Measurements from ENCODE around the gene ZMYM5. TPM values are rescaled to one million over a fixed set of nuclear protein-coding genes. Genes with fewer than 3 reads are reported as not detected.

ZMYM5 gene
- total and polyA plus RNA-seq, 2 of the 13 experiments (the other 11 are each of a cell fraction or from before 2014, with no cell fraction given), result 7.8 to 9.4 TPM

DNA sequence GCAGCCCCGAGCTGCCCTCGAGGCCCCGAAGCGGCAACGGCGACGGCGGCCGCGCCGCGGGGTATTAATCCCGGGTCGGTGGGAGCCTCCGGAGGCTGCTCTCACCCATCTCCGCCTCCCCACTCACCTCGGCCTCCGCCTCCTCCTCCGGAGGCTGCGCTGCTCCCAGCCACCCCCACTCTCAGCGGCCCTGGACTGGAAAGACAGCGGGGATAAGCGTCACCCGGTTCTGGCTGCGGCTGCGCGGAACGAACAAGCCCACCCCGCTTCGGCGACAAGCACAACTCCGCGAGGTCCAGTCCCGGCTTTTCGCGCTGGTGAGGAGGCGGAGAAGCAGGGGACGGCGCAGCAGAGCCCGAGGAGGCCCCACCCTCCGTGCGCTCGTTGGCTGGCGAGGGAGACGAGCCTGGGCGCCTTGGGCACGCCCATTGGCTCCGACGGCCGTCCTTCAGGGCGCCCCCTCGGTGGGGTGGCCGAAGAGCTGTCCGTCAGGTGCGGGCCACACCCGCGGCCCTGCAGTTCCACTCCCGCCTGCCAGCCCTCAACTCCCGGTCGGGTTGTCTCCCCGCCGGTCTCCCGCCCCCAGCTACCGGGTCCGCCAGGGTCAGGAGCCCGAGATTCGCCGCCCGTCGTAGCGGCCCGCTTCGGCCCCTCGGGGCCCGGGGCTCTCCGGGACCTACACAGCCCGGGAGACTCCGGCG, at the start of gene ZMYM5 (continued):
- TF ChIP-seq ZNF83 (CRISPR knock-in tag; IDR thresholded peaks at IDR 0.05; ENCODE audit: borderline replicate concordance) (no peak), SIN3A (IDR thresholded peaks at IDR 0.05; ENCODE audit: borderline replicate concordance, low read depth, low read length) (peak; percentile 57; the same call in 1 of the 2 replicates), ZNF335 (CRISPR knock-in tag; IDR thresholded peaks at IDR 0.05) (no peak), SMYD3 (CRISPR knock-in tag; IDR thresholded peaks at IDR 0.05) (no peak), HES4 (CRISPR knock-in tag; IDR thresholded peaks at IDR 0.05; ENCODE audit: borderline replicate concordance) (peak; percentile 41; the same call in 1 of the 2 replicates), TBX2 (CRISPR knock-in tag; IDR thresholded peaks at IDR 0.05; ENCODE audit: borderline replicate concordance) (peak; percentile 80), PTBP1 (IDR thresholded peaks at IDR 0.05; ENCODE audit: low read depth, low read length, poor library complexity, severe bottlenecking) (no peak), NFRKB (IDR thresholded peaks at IDR 0.05) (no peak), HOXA5 (CRISPR knock-in tag; IDR thresholded peaks at IDR 0.05) (peak; percentile 76), PAWR (CRISPR knock-in tag; IDR thresholded peaks at IDR 0.05; ENCODE audit: borderline replicate concordance) (no peak), ISL2 (CRISPR knock-in tag; IDR thresholded peaks at IDR 0.05) (no peak), HNRNPL (IDR thresholded peaks at IDR 0.05; ENCODE audit: low read depth, low read length) (no peak), ZNF816 (CRISPR knock-in tag; IDR thresholded peaks at IDR 0.05; ENCODE audit: borderline replicate concordance) (no peak; the same call in 1 of the 2 replicates), ZFY (CRISPR knock-in tag; IDR thresholded peaks at IDR 0.05) (peak; percentile 80), REL (CRISPR knock-in tag; conservative IDR thresholded peaks at IDR 0.05) (no peak)
- TF ChIP-seq, protein P1, sequence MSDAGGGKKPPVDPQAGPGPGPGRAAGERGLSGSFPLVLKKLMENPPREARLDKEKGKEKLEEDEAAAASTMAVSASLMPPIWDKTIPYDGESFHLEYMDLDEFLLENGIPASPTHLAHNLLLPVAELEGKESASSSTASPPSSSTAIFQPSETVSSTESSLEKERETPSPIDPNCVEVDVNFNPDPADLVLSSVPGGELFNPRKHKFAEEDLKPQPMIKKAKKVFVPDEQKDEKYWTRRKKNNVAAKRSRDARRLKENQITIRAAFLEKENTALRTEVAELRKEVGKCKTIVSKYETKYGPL (CRISPR knock-in tag; IDR thresholded peaks at IDR 0.05), result no peak
- TF ChIP-seq, protein P2, sequence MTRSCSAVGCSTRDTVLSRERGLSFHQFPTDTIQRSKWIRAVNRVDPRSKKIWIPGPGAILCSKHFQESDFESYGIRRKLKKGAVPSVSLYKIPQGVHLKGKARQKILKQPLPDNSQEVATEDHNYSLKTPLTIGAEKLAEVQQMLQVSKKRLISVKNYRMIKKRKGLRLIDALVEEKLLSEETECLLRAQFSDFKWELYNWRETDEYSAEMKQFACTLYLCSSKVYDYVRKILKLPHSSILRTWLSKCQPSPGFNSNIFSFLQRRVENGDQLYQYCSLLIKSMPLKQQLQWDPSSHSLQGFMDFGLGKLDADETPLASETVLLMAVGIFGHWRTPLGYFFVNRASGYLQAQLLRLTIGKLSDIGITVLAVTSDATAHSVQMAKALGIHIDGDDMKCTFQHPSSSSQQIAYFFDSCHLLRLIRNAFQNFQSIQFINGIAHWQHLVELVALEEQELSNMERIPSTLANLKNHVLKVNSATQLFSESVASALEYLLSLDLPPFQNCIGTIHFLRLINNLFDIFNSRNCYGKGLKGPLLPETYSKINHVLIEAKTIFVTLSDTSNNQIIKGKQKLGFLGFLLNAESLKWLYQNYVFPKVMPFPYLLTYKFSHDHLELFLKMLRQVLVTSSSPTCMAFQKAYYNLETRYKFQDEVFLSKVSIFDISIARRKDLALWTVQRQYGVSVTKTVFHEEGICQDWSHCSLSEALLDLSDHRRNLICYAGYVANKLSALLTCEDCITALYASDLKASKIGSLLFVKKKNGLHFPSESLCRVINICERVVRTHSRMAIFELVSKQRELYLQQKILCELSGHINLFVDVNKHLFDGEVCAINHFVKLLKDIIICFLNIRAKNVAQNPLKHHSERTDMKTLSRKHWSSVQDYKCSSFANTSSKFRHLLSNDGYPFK (CRISPR knock-in tag; IDR thresholded peaks at IDR 0.05; ENCODE audit: borderline replicate concordance), result no peak; the same call in 1 of the 2 replicates
- TF ChIP-seq, protein P3, sequence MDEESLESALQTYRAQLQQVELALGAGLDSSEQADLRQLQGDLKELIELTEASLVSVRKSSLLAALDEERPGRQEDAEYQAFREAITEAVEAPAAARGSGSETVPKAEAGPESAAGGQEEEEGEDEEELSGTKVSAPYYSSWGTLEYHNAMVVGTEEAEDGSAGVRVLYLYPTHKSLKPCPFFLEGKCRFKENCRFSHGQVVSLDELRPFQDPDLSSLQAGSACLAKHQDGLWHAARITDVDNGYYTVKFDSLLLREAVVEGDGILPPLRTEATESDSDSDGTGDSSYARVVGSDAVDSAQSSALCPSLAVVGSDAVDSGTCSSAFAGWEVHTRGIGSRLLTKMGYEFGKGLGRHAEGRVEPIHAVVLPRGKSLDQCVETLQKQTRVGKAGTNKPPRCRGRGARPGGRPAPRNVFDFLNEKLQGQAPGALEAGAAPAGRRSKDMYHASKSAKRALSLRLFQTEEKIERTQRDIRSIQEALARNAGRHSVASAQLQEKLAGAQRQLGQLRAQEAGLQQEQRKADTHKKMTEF (CRISPR knock-in tag; IDR thresholded peaks at IDR 0.05), result peak; percentile 64; the same call in 1 of the 2 replicates
- TF ChIP-seq, protein P4, sequence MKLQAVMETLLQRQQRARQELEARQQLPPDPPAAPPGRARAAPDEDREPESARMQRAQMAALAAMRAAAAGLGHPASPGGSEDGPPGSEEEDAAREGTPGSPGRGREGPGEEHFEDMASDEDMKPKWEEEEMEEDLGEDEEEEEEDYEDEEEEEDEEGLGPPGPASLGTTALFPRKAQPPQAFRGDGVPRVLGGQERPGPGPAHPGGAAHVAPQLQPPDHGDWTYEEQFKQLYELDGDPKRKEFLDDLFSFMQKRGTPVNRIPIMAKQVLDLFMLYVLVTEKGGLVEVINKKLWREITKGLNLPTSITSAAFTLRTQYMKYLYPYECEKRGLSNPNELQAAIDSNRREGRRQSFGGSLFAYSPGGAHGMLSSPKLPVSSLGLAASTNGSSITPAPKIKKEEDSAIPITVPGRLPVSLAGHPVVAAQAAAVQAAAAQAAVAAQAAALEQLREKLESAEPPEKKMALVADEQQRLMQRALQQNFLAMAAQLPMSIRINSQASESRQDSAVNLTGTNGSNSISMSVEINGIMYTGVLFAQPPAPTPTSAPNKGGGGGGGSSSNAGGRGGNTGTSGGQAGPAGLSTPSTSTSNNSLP (IDR thresholded peaks at IDR 0.05; ENCODE audit: low read depth, low read length), result no peak
- TF ChIP-seq, protein P5, sequence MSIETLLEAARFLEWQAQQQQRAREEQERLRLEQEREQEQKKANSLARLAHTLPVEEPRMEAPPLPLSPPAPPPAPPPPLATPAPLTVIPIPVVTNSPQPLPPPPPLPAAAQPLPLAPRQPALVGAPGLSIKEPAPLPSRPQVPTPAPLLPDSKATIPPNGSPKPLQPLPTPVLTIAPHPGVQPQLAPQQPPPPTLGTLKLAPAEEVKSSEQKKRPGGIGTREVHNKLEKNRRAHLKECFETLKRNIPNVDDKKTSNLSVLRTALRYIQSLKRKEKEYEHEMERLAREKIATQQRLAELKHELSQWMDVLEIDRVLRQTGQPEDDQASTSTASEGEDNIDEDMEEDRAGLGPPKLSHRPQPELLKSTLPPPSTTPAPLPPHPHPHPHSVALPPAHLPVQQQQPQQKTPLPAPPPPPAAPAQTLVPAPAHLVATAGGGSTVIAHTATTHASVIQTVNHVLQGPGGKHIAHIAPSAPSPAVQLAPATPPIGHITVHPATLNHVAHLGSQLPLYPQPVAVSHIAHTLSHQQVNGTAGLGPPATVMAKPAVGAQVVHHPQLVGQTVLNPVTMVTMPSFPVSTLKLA (IDR thresholded peaks at IDR 0.05), result no peak

Data from HepG2 (cell line).